HG02943 (cell line): ENCODE data around the gene XXYLT1.
A peak's percentile ranks its signal among the peaks of the same experiment; 100 is the strongest.

Experiments
- ATAC-seq: cut with Tn5 transposase; IDR thresholded peaks from one replicate; pipeline ENCODE4 v1.9.1; 2021; ENCODE audit warnings: mild to moderate bottlenecking, low read depth, moderate library complexity; ENCODE audit not compliant: unreplicated experiment

The XXYLT1 gene

DNA sequence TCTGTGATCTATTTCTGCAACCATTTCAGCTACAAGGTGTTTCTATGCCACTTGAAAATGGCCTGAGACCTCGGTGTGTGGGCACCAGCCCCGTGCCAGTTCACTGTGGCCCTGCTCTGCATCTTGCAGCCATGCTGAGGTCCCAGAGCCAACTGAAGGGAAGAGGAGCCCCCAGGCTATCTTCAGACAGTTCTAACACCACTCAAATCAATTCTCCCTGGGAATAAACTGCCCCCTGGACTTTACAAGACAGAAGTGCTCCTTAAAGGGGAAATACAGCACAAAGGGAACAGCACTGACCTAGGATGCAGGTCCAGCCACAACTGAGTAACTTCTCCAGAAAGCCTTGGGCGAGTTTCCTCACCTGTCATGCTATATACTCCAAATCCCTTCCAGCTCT lies 3.9 kb downstream of the XXYLT1 start:
- ATAC-seq: no peak

- ATAC-seq: no peak
Measured at GRCh38 chr3:195266428-195266827, 4.5 kb downstream of the XXYLT1 start.

DNA sequence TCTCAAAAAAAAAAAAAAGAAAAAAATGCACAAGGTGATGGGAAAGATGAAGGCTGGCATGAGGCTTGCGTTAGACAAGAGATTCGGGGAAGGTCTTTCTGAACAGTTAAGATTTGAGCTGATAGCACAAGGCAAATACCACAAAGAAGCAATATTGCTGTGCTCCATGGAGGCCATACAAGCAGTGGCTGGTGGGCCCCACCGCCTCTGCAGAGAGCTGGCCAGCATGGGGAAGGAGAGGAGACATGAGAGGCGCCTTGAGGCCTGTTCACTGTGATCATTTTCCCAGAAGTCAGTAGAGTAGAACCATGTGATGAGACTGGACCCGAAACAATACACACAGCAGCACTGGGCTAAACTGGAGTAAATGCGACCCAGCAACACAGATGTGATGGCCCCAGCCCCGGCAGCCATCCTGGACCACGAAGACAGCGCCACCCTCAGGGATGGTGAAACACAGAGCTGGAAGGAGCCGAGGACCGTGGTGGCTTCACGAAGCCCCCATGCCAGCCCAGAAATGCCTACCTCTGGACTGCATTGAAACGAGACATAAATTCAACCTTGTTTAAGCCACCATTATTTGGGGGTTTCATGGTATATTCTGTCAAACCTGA lies 5.5 kb downstream of the XXYLT1 start:
- no peak for ATAC-seq

- ATAC-seq: no peak
Measured at GRCh38 chr3:195263925-195264600, 6.9 kb downstream of the XXYLT1 start.

DNA sequence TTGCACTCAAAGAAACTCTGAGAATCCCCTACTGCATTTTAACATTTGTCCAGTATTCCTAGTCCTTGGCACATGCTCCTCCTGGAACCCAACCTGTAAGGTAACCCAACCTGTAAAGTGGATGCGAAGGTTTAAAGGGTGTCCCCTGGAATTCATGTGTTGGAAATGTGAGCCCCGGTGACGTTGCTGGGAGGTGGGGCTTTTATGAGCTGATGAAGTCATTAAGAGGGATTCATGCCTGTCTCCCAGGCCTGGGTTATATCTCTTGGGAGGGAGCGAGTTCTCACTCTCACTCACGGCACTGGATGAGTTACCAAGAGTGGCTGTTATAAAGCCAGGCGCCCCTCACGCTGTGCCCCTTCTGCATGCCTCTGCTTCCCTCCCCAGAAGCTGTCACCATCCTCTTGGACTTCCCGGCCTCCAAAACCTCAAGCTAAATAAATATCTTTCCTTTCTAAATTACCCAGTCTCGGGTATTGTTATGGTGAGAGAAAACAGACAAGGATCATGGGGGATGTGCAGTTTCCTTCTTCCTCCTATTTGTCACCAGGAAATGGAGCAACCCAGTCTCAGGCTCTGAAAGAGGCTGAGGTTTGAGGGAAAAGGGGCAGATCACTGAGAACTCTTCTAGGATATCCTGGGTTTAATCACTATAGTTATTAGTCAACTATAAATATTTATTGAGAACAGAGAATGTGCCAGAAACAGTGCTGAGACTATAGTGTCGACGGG lies 7.6 kb downstream of the XXYLT1 start:
- ATAC-seq: no peak

GRCh38 chr3:195261925-195262324 lies 9.0 kb downstream of the XXYLT1 start:
- ATAC-seq: no peak

- ATAC-seq: peak; percentile 30
Measured at GRCh38 chr3:195260280-195260905, 10.6 kb downstream of the XXYLT1 start.

DNA sequence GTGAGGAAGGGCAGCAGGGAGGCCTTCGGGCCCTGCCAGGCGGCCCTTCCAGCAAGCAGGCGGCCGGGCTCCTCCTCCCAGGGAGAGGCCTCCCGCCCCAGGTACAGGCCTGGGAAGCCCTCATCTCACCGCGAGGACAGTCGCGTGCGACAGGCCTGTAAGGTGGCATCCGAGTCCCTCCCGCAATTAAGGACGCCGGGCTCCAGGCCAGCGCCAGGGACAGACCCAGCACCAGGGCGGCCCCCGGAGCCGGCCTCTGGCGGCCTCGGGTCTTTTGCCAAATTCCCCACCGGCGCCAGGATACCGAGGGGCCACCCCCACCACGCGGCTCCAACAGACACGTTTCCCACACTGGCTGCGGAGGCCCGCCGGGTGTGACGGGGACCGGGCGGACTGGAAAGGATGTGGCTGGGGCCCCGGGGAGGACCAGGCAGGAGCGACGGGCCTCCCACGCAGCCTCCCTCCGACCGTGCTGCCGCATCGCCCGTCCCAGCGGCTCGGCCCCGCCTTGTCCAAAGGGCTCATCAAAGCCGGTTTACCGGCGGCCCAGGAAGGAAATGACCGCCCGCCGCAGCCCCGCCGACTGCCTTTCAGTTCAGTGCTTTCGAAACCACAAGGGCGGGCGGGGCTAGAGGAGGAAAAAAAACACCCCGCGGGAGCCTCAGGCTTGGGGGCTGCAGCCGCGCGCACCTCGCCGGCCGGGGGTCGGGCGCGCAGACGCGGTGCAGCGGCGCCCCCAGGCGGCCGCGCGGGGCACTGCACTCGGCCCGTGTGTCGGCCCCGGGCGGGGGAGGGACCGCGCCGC lies 11.3 kb downstream of the XXYLT1 start:
- peak; percentile 80 for ATAC-seq

DNA sequence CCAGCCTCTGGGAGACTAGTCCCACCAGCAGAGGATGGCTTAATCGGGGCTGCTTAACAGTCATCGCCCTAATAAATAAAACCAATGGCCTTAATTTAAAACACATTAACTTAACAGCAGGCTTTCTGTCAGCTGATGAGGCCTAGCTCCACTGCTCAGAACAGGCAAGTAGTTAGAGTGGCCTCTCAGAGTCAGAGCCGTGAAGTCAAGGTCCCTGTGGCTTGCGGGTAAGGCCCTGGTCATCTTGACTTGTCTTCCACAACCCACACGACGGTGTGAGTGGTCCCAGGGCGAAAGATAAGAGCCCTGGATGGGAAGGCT lies 11.8 kb downstream of the XXYLT1 start:
- no peak for ATAC-seq

GRCh38 chr3:195258449-195259153 lies 12.4 kb downstream of the XXYLT1 start:
- ATAC-seq: no peak

DNA sequence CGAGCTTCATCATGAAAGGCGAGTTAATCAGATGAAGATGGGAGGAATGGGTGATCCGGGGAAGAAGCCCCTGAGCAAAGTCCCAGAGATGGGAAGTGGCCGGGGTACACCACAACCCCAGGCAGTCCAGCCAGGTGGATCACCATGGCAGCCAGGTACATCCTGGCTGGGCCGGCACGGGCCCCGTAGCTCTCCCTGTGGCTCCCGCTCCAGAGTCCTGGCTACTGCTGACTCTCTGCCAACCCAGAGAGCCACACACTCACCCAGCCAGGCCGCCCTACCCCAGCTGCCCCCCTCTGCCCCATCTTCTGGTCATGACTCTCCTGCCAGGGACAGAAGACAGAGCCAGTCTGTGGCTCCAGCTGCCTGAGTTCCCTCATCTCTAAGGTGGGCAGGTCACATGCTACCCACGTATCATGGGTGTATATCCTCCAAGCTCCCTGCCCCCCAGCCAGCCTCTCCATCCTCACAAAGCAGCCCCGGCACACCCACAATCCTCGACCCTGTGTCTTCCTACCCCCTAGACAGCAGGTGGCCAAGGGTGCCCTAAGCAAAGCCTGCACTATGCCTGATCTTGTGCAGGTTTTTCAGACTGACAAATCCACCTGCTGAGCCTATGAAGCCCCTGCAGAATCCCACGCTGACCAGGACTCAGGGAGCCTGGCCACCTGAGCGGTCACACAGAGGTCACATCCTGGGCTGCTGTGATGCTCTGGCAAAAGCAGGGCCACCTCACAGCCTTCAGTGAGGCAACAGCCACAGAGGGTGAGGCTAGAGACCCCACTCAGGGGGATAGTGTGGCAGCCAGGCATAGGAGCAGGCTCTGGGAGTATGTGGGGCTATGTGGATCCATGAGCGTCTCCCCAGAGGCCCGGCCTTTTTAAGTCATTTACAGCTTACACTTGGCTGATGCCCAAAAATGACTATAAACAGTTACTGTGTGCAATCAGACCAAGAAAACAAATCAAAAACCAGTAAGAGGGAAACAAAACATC lies 13.2 kb downstream of the XXYLT1 start:
- ATAC-seq: no peak

- no peak for ATAC-seq
Measured at GRCh38 chr3:195256639-195257453, 14.1 kb downstream of the XXYLT1 start.

DNA sequence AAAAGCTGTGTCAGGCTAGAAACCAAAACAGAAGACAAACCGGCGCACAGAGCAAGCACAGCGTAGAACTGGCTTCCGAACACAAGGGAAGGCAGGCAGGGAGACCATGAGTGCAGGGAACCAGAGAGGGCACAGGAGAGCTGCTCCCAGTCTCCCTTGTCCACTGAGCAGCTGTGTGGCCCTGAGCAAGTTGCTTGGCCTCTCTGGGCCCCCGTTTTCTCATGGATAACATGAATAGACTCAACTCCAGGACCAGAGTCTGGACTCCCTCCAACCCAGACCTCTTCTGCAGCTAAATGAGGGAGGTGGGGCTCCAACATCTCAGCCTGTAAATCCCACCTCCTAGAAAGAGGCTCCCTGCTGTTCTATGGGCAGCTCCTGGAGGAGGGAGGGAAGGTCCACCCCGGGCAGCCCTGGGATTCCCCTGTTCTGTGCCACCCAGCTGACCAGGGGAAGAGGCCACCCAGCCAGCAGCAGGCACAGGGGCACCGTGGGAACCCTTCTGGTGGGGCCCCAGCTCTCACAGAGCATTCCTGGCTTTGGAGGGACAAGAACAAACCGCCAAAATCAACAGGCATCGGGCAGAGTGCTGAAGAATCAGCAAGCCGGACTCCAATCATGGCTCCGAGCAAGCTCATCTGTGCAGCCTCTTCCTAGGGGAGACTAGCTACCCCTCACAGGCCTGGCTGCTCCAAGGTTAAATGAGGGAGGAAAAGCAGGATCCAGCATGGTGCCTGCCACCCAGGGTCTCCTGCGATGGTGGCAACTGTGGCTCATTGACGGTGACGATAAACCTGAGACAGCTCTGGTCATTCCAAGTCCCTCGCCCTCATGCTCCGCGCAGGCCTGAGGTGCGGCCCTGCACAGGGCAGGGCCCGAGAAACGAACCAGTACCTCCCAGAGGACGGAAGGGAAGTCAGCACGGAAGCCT lies 15.1 kb downstream of the XXYLT1 start:
- no peak for ATAC-seq

DNA sequence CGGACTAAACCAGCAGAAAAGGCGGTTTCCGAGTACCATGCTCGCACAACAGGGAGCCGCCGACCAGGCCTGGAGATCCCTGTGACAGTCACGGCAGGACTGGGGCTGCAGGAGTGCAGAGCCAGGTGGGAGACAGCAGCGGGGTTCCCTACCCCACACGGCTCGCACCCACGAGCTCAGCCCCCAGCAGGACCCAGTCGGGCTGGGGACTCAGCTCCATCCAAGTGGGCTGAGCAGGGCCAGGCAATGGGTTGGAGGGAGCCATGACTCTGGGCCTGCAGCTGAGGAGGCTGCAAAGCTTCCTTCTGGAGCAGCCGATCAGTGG lies 15.8 kb downstream of the XXYLT1 start:
- ATAC-seq: no peak

DNA sequence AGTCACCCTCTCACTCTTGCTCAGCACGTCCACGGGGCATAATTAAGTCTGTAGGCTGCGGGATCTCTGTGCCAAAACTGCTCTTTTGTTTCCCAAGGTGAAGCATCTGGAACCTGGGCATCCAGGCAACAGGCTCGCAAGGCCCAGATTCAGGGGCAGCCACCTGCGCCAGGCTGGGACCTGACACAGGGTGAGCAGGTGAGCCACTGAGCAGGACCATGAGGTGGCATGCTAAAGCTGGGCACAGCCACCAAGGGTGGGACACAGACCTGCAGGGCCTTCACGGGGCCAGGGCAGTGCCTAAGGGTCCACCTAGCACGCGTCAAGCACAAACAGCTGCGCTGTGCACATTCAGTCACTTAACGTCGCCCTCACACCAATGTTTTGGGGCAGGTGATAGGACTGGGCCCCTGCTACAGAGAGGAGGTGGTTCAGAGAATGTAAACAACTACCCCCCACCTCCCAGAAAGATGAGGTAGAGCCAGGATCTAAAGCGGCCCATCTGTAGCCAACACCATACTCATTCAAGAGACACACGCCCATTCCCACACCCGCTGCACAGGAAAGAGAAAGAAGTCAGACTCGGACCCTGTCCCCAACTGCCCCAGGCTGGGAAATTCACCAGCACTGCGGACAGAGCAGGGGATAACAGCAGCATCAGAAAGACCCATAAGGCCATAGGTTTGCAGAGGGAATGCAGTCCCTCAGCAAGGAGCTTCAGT lies 16.3 kb downstream of the XXYLT1 start:
- ATAC-seq: no peak

GRCh38 chr3:195253923-195254432 lies 17.0 kb downstream of the XXYLT1 start:
- no peak for ATAC-seq
